Mesenchymal stem cell (in vitro differentiated cells and primary cell): ENCODE measurements around the gene SLC22A9.
A peak's percentile ranks its signal among the peaks of the same experiment; 100 is the strongest.

Experiments used
- DNase-seq: peaks from one replicate; pipeline ENCODE4 v3.0.0-alpha.2; 2013
- H2AFZ ChIP-seq: one replicate; pipeline ENCODE4 v1.6.1; 2013; ENCODE audit warnings: low read depth, mild to moderate bottlenecking, control low read depth, inconsistent platforms, low read length, moderate library complexity
- H2AK5ac ChIP-seq: 2 replicates; pipeline ENCODE4 v1.6.1; 2013; ENCODE audit warnings: low read length, moderate library complexity, mild to moderate bottlenecking, inconsistent platforms; ENCODE audit not compliant: severe bottlenecking
- H2BK120ac ChIP-seq: one replicate; pipeline ENCODE4 v1.6.1; 2013; ENCODE audit warnings: low read depth, mild to moderate bottlenecking, inconsistent platforms, low read length, moderate library complexity
- H2BK12ac ChIP-seq, 2 experiments: one replicate each; pipeline ENCODE4 v1.6.1; 2013; ENCODE audit warnings: inconsistent platforms in 2 of 2, low read length in 2 of 2, mild to moderate bottlenecking in 2 of 2, moderate library complexity in 2 of 2, control low read depth in 1 of 2
- H2BK15ac ChIP-seq: one replicate; pipeline ENCODE4 v1.6.1; 2013; ENCODE audit warnings: mild to moderate bottlenecking, low read depth, inconsistent platforms; ENCODE audit not compliant: poor library complexity, severe bottlenecking
- H2BK5ac ChIP-seq: 2 replicates; pipeline ENCODE4 v1.6.1; 2013; ENCODE audit warnings: low read depth, mild to moderate bottlenecking, low read length, control low read depth, inconsistent platforms; ENCODE audit not compliant: poor library complexity, severe bottlenecking
- H3K14ac ChIP-seq, 2 experiments: one replicate each; pipeline ENCODE4 v1.6.1; 2013; ENCODE audit warnings: inconsistent platforms in 2 of 2, low read length in 2 of 2, control low read depth in 1 of 2, mild to moderate bottlenecking in 1 of 2, moderate library complexity in 1 of 2
- H3K18ac ChIP-seq, 2 experiments: one replicate each; pipeline ENCODE4 v1.6.1; 2013; ENCODE audit warnings: inconsistent platforms in 2 of 2, low read length in 2 of 2, control low read depth in 1 of 2, low read depth in 1 of 2, mild to moderate bottlenecking in 1 of 2
- H3K23ac ChIP-seq, 2 experiments: one replicate each; pipeline ENCODE4 v1.6.1; 2013; ENCODE audit warnings: inconsistent platforms in 2 of 2, low read length in 2 of 2, mild to moderate bottlenecking in 2 of 2, moderate library complexity in 2 of 2, control low read depth in 1 of 2
- H3K27ac ChIP-seq: 2 replicates; pipeline ENCODE4 v1.5.1; 2013; ENCODE audit warnings: mild to moderate bottlenecking, moderate library complexity, low read length, control low read depth, inconsistent platforms; ENCODE audit not compliant: poor library complexity, severe bottlenecking
- H3K27me3 ChIP-seq, 2 experiments: 2 replicates each; pipeline versions ENCODE4 v1.6.1 to v1.7.0; 2013; ENCODE audit warnings: low read length in 2 of 2, mild to moderate bottlenecking in 2 of 2, moderate library complexity in 2 of 2, control low read depth in 1 of 2, inconsistent platforms in 1 of 2; ENCODE audit not compliant: control insufficient read depth in 1 of 2, insufficient read depth in 1 of 2
- H3K36me3 ChIP-seq, 2 experiments: 2 replicates each; pipeline versions ENCODE4 v1.6.1 to v1.7.0; 2013; ENCODE audit warnings: low read length in 2 of 2, control low read depth in 1 of 2, inconsistent platforms in 1 of 2, low read depth in 1 of 2, mild to moderate bottlenecking in 1 of 2; ENCODE audit not compliant: insufficient read depth in 2 of 2, control insufficient read depth in 1 of 2
- H3K4ac ChIP-seq, 2 experiments: one replicate each; pipeline ENCODE4 v1.6.1; 2013; ENCODE audit warnings: inconsistent platforms in 2 of 2, low read length in 2 of 2, mild to moderate bottlenecking in 2 of 2, moderate library complexity in 2 of 2, control low read depth in 1 of 2, low read depth in 1 of 2
- H3K4me1 ChIP-seq: 2 replicates; pipeline ENCODE4 v1.6.1; 2013; ENCODE audit warnings: low read depth, low read length, control low read depth; ENCODE audit not compliant: control insufficient read depth, insufficient read depth
- H3K4me2 ChIP-seq: 2 replicates; pipeline ENCODE4 v1.6.1; 2013; ENCODE audit warnings: low read length, mild to moderate bottlenecking, inconsistent platforms; ENCODE audit not compliant: poor library complexity, severe bottlenecking
- H3K4me3 ChIP-seq, 2 experiments: 2 replicates each; pipeline versions ENCODE4 v1.5.1 to v1.7.0; 2013; ENCODE audit warnings: low read length in 2 of 2, mild to moderate bottlenecking in 2 of 2, control low read depth in 1 of 2, low read depth in 1 of 2; ENCODE audit not compliant: insufficient read depth in 1 of 2
- H3K79me1 ChIP-seq: replicated peaks from 2 replicates; pipeline ENCODE4 v1.6.1; 2013; ENCODE audit warnings: mild to moderate bottlenecking, control low read depth, low read length, inconsistent platforms; ENCODE audit not compliant: poor library complexity, severe bottlenecking
- H3K9ac ChIP-seq: 2 replicates; pipeline ENCODE4 v1.7.0; 2013; ENCODE audit warnings: mild to moderate bottlenecking, low read length, moderate library complexity
- H3K9me3 ChIP-seq: 2 replicates; pipeline ENCODE4 v1.7.0; 2013; ENCODE audit warnings: mild to moderate bottlenecking, low read length; ENCODE audit not compliant: control insufficient read depth
- H4K8ac ChIP-seq: one replicate; pipeline ENCODE4 v1.6.1; 2013; ENCODE audit warnings: inconsistent platforms, mild to moderate bottlenecking, low read length, moderate library complexity
- H4K91ac ChIP-seq: one replicate; pipeline ENCODE4 v1.6.1; 2013; ENCODE audit warnings: mild to moderate bottlenecking, low read length, inconsistent platforms
- WGBS: methylation state at CpG from one replicate; pipeline ENCODE4 v1.1.7; 2013; ENCODE audit warnings: mixed read lengths; 5-methylcytosine and 5-hydroxymethylcytosine counted together

Gene SLC22A9

DNA sequence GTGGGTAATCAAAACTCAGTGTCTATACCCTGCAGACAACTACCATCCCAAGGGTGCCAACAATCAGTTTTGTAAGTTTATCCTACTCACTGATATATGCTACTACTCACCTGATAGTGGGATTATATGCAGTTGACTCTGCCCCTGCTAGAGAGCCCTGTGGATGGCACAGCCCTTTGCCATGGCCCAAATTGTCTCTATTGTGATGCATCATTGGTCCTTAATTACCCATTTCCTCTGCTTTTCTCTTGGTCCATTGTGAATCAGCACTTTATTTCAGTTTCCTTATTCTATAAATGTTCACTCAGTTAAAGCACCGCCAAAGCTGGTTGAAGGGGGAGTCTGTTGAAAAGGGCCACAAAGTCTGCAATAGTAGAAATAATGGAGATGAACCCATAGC, 79.1 kb downstream of the SLC22A9 start:
- Histone ChIP-seq H3K9me3 (no peaks in the 10 kb centered on the region), H3K4ac (no peak overlapping the region), H2BK12ac (no peak overlapping the region), H3K79me1 (no peaks in the 10 kb centered on the region), H3K18ac (no peak overlapping the region), H3K4me1 (peaks cover 2% of the 10 kb centered on the region), H2BK15ac (no peak overlapping the region), H3K27me3 (peaks cover 0 to 21% of the 10 kb centered on the region in 2 experiments), H2AFZ (no peak overlapping the region), H4K91ac (no peak overlapping the region), H3K23ac (no peak overlapping the region), H2BK5ac (no peak overlapping the region), H4K8ac (no peak overlapping the region), H3K4me3 (no peak overlapping the region), H2AK5ac (no peak overlapping the region), H3K9ac (no peak overlapping the region), H2BK120ac (no peak overlapping the region), H3K14ac (no peak overlapping the region), H3K4me2 (no peak overlapping the region), H3K36me3 (no peaks in the 10 kb centered on the region), H3K27ac (no peak overlapping the region)
- DNase-seq = no peak
- WGBS = 54% methylated on average over 1 of the region's 1 CpG

DNA sequence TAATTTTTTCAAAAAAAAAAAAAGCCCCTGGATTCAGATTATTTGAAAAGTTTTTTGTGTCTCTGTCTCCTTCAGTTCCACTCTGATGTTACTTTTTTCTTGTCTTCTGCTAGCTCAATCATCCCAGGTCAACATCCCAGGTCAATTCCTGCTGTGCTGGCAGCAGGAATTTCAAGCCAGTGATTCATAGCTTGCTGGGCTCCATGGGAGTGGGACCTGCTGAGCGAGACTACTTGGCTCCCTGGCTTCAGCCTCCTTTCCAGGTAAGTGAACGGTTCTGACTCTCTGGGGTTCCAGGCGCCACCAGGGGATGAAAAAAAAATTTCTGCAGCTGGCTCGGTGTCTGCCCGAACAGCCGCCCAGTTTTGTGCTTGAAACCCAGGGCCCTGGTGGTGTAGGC, 90.0 kb downstream of the SLC22A9 start:
- Histone ChIP-seq H3K27me3 (peaks cover 5 to 17% of the 10 kb centered on the region in 2 experiments), H4K91ac (no peak overlapping the region), H3K18ac (no peak overlapping the region), H4K8ac (no peak overlapping the region), H3K4me1 (peaks cover 6% of the 10 kb centered on the region), H3K4ac (no peak overlapping the region), H3K14ac (no peak overlapping the region), H2BK120ac (no peak overlapping the region), H3K23ac (no peak overlapping the region), H2BK5ac (no peak overlapping the region), H2BK12ac (no peak overlapping the region), H3K36me3 (no peaks in the 10 kb centered on the region), H2BK15ac (no peak overlapping the region), H3K9ac (no peak overlapping the region), H2AK5ac (no peak overlapping the region), H2AFZ (no peak overlapping the region), H3K4me2 (peak overlapping the region; percentile 21), H3K79me1 (no peaks in the 10 kb centered on the region), H3K9me3 (no peaks in the 10 kb centered on the region), H3K27ac (no peak overlapping the region), H3K4me3 (no peak overlapping the region)
- 25% methylated on average over 6 of the region's 6 CpGs for WGBS
- no peak for DNase-seq
